ENCODE data around the gene DMBX1. TPM values are rescaled to one million over a fixed set of nuclear protein-coding genes. Genes with fewer than 3 reads are reported as not detected.

The DMBX1 gene
- total and polyA plus RNA-seq, 9 of the 15 experiments (the other 6 are each of a cell fraction or from before 2014, with no cell fraction given), result 0.25 to 4.3 (median 1.0) TPM

DNA sequence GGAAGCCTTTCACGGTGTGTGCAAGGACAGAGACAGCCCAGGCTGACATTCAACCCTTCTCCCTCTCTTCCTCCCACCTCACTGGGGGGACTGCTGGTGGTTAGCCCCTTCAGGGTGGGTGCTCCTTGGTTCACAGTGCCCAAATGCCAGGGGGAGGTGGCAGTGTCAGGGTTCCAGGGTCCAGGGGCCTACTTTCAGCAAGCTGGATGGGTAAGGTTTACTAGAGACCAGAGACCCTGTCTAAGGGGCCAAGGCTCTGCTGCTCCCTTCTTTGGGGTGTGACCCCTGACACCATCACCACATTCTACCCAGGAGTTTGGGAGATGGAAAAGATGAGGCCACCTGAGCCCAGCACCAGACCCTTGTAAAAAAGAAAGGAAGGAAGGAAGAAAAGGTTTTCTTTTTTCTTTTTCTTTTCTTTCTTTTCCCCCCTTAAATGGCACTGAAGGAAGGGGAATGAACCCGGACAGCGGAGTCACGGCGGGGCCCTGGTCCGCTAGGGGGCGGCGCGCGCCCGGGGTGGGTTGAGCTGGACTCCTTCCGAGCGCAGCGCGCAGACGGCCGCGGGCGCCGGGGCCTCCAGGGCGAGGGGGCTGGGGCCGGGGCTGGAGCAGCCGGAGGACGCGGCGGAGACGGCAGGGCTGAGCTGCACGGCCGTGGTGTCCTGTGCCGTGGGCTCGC is 43.0 kb downstream of the DMBX1 start (continued):
- TF ChIP-seq, protein P1, sequence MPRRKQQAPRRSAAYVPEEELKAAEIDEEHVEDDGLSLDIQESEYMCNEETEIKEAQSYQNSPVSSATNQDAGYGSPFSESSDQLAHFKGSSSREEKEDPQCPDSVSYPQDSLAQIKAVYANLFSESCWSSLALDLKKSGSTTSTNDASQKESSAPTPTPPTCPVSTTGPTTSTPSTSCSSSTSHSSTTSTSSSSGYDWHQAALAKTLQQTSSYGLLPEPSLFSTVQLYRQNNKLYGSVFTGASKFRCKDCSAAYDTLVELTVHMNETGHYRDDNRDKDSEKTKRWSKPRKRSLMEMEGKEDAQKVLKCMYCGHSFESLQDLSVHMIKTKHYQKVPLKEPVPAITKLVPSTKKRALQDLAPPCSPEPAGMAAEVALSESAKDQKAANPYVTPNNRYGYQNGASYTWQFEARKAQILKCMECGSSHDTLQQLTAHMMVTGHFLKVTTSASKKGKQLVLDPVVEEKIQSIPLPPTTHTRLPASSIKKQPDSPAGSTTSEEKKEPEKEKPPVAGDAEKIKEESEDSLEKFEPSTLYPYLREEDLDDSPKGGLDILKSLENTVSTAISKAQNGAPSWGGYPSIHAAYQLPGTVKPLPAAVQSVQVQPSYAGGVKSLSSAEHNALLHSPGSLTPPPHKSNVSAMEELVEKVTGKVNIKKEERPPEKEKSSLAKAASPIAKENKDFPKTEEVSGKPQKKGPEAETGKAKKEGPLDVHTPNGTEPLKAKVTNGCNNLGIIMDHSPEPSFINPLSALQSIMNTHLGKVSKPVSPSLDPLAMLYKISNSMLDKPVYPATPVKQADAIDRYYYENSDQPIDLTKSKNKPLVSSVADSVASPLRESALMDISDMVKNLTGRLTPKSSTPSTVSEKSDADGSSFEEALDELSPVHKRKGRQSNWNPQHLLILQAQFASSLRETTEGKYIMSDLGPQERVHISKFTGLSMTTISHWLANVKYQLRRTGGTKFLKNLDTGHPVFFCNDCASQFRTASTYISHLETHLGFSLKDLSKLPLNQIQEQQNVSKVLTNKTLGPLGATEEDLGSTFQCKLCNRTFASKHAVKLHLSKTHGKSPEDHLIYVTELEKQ (CRISPR knock-in tag; IDR thresholded peaks at IDR 0.05), result no peak
- TF ChIP-seq, protein P2, sequence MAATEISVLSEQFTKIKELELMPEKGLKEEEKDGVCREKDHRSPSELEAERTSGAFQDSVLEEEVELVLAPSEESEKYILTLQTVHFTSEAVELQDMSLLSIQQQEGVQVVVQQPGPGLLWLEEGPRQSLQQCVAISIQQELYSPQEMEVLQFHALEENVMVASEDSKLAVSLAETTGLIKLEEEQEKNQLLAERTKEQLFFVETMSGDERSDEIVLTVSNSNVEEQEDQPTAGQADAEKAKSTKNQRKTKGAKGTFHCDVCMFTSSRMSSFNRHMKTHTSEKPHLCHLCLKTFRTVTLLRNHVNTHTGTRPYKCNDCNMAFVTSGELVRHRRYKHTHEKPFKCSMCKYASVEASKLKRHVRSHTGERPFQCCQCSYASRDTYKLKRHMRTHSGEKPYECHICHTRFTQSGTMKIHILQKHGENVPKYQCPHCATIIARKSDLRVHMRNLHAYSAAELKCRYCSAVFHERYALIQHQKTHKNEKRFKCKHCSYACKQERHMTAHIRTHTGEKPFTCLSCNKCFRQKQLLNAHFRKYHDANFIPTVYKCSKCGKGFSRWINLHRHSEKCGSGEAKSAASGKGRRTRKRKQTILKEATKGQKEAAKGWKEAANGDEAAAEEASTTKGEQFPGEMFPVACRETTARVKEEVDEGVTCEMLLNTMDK (IDR thresholded peaks at IDR 0.05; ENCODE audit: borderline replicate concordance, insufficient read depth, low read depth, low read length, poor library complexity, severe bottlenecking), result peak; percentile 99
- TF ChIP-seq ZFP30 (CRISPR knock-in tag; IDR thresholded peaks at IDR 0.05; ENCODE audit: borderline replicate concordance) (no peak), ZNF75A (CRISPR knock-in tag; IDR thresholded peaks at IDR 0.05) (no peak), GTF2A2 (tag; IDR thresholded peaks at IDR 0.05) (no peak), SMAD3 (CRISPR knock-in tag; conservative IDR thresholded peaks at IDR 0.05) (no peak), MAZ (CRISPR knock-in tag; conservative IDR thresholded peaks at IDR 0.05 in 1 of 2, IDR thresholded peaks at IDR 0.05 in 1 of 2) (peak in 1 of 2 experiments; percentile 65; a peak in 2 of 4 replicates), E2F3 (CRISPR knock-in tag; IDR thresholded peaks at IDR 0.05) (no peak), KHSRP (IDR thresholded peaks at IDR 0.05) (no peak), KAT2B (IDR thresholded peaks at IDR 0.05; ENCODE audit: low read depth, low read length) (no peak)
- TF ChIP-seq, protein P3, sequence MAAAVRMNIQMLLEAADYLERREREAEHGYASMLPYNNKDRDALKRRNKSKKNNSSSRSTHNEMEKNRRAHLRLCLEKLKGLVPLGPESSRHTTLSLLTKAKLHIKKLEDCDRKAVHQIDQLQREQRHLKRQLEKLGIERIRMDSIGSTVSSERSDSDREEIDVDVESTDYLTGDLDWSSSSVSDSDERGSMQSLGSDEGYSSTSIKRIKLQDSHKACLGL (CRISPR knock-in tag; IDR thresholded peaks at IDR 0.05; ENCODE audit: borderline replicate concordance, poor library complexity, severe bottlenecking), result no peak
- TF ChIP-seq, protein P4, sequence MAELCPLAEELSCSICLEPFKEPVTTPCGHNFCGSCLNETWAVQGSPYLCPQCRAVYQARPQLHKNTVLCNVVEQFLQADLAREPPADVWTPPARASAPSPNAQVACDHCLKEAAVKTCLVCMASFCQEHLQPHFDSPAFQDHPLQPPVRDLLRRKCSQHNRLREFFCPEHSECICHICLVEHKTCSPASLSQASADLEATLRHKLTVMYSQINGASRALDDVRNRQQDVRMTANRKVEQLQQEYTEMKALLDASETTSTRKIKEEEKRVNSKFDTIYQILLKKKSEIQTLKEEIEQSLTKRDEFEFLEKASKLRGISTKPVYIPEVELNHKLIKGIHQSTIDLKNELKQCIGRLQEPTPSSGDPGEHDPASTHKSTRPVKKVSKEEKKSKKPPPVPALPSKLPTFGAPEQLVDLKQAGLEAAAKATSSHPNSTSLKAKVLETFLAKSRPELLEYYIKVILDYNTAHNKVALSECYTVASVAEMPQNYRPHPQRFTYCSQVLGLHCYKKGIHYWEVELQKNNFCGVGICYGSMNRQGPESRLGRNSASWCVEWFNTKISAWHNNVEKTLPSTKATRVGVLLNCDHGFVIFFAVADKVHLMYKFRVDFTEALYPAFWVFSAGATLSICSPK (IDR thresholded peaks at IDR 0.05; ENCODE audit: borderline replicate concordance), result no peak
- TF ChIP-seq, protein P5, sequence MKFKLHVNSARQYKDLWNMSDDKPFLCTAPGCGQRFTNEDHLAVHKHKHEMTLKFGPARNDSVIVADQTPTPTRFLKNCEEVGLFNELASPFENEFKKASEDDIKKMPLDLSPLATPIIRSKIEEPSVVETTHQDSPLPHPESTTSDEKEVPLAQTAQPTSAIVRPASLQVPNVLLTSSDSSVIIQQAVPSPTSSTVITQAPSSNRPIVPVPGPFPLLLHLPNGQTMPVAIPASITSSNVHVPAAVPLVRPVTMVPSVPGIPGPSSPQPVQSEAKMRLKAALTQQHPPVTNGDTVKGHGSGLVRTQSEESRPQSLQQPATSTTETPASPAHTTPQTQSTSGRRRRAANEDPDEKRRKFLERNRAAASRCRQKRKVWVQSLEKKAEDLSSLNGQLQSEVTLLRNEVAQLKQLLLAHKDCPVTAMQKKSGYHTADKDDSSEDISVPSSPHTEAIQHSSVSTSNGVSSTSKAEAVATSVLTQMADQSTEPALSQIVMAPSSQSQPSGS (CRISPR knock-in tag; IDR thresholded peaks at IDR 0.05), result no peak
- TF ChIP-seq, protein P6, sequence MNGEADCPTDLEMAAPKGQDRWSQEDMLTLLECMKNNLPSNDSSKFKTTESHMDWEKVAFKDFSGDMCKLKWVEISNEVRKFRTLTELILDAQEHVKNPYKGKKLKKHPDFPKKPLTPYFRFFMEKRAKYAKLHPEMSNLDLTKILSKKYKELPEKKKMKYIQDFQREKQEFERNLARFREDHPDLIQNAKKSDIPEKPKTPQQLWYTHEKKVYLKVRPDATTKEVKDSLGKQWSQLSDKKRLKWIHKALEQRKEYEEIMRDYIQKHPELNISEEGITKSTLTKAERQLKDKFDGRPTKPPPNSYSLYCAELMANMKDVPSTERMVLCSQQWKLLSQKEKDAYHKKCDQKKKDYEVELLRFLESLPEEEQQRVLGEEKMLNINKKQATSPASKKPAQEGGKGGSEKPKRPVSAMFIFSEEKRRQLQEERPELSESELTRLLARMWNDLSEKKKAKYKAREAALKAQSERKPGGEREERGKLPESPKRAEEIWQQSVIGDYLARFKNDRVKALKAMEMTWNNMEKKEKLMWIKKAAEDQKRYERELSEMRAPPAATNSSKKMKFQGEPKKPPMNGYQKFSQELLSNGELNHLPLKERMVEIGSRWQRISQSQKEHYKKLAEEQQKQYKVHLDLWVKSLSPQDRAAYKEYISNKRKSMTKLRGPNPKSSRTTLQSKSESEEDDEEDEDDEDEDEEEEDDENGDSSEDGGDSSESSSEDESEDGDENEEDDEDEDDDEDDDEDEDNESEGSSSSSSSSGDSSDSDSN (IDR thresholded peaks at IDR 0.05; ENCODE audit: borderline replicate concordance in 1 of 2, low read depth in 2 of 2, low read length in 2 of 2), result peak; percentile 42 to 87; a peak in 2 of 4 replicates
